ENCODE results near the gene SERPINI1.

The SERPINI1 gene

GRCh38 chr3:167735233-167736138 is at the start of gene SERPINI1:
TSS of gene SERPINI1 (plus strand) at chr3:167735721. CDS start at chr3:167789129, 53,408 bp downstream.
- Mint-ChIP-seq H3K36me3 (no peaks in the 10 kb centered on the region), H3K27me3 (no peaks in the 10 kb centered on the region), H3K4me1 (ENCODE audit: low read depth) (peaks cover 9% of the 10 kb centered on the region), H3K9me3 (ENCODE audit: low read depth) (no peaks in the 10 kb centered on the region), H3K4me3 (no peak within 1 kb of the TSS), H3K27ac (no peak within 1 kb of the TSS)

- peak overlapping the region; percentile 73 for H3K27ac Mint-ChIP-seq
- H3K9me3 Mint-ChIP-seq (ENCODE audit: low read depth) = no peaks in the 10 kb centered on the region
- H3K4me3 Mint-ChIP-seq = no peak overlapping the region
- peaks cover 21% of the 10 kb centered on the region for H3K4me1 Mint-ChIP-seq (ENCODE audit: low read depth)
- no peaks in the 10 kb centered on the region for H3K27me3 Mint-ChIP-seq
- H3K36me3 Mint-ChIP-seq = peaks cover 9% of the 10 kb centered on the region
These were observed 44.2 kb upstream of the SERPINI1 start for GRCh38 chr3:167691366-167691765.

DNA sequence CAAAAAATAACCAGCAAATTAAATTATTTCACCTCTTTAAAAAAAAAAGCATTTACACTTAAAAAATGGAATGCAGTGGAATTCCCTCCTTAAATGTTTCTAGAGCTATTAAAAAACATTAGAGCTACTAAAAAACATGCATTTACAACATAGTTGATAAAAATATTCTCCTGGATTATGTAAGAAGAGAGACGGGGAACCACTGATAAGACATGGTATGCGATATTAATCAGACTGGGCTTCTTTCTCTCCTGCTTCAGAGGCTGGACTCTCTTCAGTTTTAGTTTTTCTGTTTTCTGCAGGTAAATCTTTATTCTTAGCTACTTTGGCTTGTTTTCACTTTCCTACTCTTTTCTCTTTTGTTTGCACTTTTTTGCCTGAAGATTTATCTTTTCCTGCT is 41.4 kb upstream of the SERPINI1 start:
- H3K4me1 Mint-ChIP-seq (ENCODE audit: low read depth) = peaks cover 26% of the 10 kb centered on the region
- peaks cover 9% of the 10 kb centered on the region for H3K36me3 Mint-ChIP-seq
- peak overlapping the region; percentile 79 for H3K27ac Mint-ChIP-seq
- H3K27me3 Mint-ChIP-seq = no peaks in the 10 kb centered on the region
- no peak overlapping the region for H3K4me3 Mint-ChIP-seq
- H3K9me3 Mint-ChIP-seq (ENCODE audit: low read depth) = no peaks in the 10 kb centered on the region

DNA sequence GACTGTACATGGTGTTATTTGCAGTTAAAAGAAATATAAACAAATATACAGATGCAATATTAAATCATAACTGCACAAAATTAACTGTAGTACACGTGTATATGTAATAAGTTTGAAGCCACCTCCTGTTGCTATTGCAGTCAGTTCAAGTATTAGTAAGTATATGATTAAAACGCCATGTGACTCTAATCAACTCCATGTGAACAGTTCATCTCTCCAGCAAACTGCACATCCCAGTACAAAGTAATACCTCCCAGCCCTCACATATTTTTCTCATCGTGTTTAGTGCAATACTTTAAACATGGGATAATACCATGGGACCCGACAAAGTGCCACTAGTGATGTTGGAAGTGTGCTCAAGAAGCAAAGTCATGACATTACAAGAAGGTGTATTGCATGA is 35.5 kb upstream of the SERPINI1 start:
- Mint-ChIP-seq H3K4me3 (no peak overlapping the region), H3K27me3 (no peaks in the 10 kb centered on the region), H3K4me1 (ENCODE audit: low read depth) (peaks cover 18% of the 10 kb centered on the region), H3K9me3 (ENCODE audit: low read depth) (no peaks in the 10 kb centered on the region), H3K36me3 (peaks cover 11% of the 10 kb centered on the region), H3K27ac (peak overlapping the region; percentile 13)

DNA sequence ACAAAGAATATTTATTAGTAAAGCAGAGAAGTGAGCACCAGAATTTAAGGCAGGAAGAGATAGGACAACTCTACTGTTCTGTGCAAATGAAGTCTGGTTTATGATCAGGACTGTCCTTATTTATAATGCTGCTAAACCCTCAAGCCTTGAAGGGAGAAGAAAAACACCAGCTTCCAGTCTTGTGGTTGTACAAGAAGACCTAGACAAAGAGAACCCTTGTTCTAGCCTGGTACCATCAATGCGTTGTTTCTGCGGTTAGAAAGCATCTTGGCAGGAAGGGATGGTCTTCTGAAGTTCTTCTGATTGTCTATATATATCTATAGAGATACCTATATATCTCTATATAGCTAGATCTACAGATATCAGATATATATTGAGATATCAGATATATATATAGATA is 34.6 kb upstream of the SERPINI1 start:
- H3K36me3 Mint-ChIP-seq = peaks cover 13% of the 10 kb centered on the region
- no peak overlapping the region for H3K27ac Mint-ChIP-seq
- no peaks in the 10 kb centered on the region for H3K27me3 Mint-ChIP-seq
- no peak overlapping the region for H3K4me3 Mint-ChIP-seq
- peaks cover 22% of the 10 kb centered on the region for H3K4me1 Mint-ChIP-seq (ENCODE audit: low read depth)
- no peaks in the 10 kb centered on the region for H3K9me3 Mint-ChIP-seq (ENCODE audit: low read depth)

DNA sequence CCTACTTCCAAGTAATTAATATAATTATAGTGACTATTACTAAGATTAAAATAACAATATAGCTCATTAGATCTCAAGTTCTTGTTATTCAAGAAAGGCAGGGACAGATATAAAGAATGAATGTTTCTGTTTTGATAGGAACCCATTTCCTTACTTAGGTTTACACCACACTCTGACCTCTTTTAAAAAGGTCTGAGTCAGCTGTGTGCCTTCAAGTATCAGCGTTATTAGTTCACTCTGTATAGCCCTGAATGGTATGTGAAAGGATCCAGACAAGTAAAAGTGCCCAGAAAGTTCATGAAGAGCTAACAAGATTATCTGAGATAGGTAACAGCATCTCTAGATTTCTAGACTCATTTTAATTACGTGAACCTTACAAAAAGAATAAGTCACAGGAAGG is 29.7 kb upstream of the SERPINI1 start:
- no peaks in the 10 kb centered on the region for H3K9me3 Mint-ChIP-seq (ENCODE audit: low read depth)
- H3K4me1 Mint-ChIP-seq (ENCODE audit: low read depth) = peaks cover 27% of the 10 kb centered on the region
- H3K27me3 Mint-ChIP-seq = no peaks in the 10 kb centered on the region
- no peak overlapping the region for H3K4me3 Mint-ChIP-seq
- H3K27ac Mint-ChIP-seq = peak overlapping the region; percentile 58
- H3K36me3 Mint-ChIP-seq = peaks cover 15% of the 10 kb centered on the region

GRCh38 chr3:167709690-167710089 is 25.8 kb upstream of the SERPINI1 start:
- H3K4me3 Mint-ChIP-seq = no peak overlapping the region
- no peak overlapping the region for H3K27ac Mint-ChIP-seq
- no peaks in the 10 kb centered on the region for H3K27me3 Mint-ChIP-seq
- H3K9me3 Mint-ChIP-seq (ENCODE audit: low read depth) = no peaks in the 10 kb centered on the region
- H3K4me1 Mint-ChIP-seq (ENCODE audit: low read depth) = peaks cover 58% of the 10 kb centered on the region
- peaks cover 12% of the 10 kb centered on the region for H3K36me3 Mint-ChIP-seq

DNA sequence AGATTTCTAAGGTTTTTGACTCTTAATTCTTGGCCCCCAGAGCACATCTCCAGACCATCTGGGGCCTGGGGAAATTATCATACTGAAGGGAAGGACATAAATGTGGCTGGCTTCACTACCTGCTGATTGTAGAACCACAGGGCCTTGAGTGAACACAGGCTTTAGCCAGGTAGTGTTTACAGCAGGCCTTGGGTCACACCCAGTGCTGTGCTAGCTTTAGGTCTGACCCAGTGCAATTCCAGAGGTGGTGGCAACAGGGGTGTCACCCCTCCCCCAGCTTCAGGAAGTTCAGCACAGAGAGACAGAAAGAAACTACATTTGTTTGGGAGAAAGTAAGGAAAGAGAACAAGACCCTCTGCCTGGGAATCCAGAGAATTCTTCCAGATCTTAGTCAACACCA is 25.0 kb upstream of the SERPINI1 start:
- peaks cover 65% of the 10 kb centered on the region for H3K4me1 Mint-ChIP-seq (ENCODE audit: low read depth)
- H3K36me3 Mint-ChIP-seq = peaks cover 21% of the 10 kb centered on the region
- no peaks in the 10 kb centered on the region for H3K27me3 Mint-ChIP-seq
- H3K9me3 Mint-ChIP-seq (ENCODE audit: low read depth) = no peaks in the 10 kb centered on the region
- H3K4me3 Mint-ChIP-seq = no peak overlapping the region
- H3K27ac Mint-ChIP-seq = no peak overlapping the region

GRCh38 chr3:167711439-167711838 is 24.1 kb upstream of the SERPINI1 start:
- peaks cover 21% of the 10 kb centered on the region for H3K36me3 Mint-ChIP-seq
- peaks cover 64% of the 10 kb centered on the region for H3K4me1 Mint-ChIP-seq (ENCODE audit: low read depth)
- no peak overlapping the region for H3K27ac Mint-ChIP-seq
- H3K27me3 Mint-ChIP-seq = no peaks in the 10 kb centered on the region
- no peaks in the 10 kb centered on the region for H3K9me3 Mint-ChIP-seq (ENCODE audit: low read depth)
- H3K4me3 Mint-ChIP-seq = no peak overlapping the region

- H3K4me3 Mint-ChIP-seq = no peak overlapping the region
- H3K27me3 Mint-ChIP-seq = no peaks in the 10 kb centered on the region
- H3K36me3 Mint-ChIP-seq = peaks cover 21% of the 10 kb centered on the region
- no peaks in the 10 kb centered on the region for H3K9me3 Mint-ChIP-seq (ENCODE audit: low read depth)
- peak overlapping the region; percentile 22 for H3K27ac Mint-ChIP-seq
- peaks cover 64% of the 10 kb centered on the region for H3K4me1 Mint-ChIP-seq (ENCODE audit: low read depth)
These were observed 23.1 kb upstream of the SERPINI1 start for GRCh38 chr3:167712445-167712844.

DNA sequence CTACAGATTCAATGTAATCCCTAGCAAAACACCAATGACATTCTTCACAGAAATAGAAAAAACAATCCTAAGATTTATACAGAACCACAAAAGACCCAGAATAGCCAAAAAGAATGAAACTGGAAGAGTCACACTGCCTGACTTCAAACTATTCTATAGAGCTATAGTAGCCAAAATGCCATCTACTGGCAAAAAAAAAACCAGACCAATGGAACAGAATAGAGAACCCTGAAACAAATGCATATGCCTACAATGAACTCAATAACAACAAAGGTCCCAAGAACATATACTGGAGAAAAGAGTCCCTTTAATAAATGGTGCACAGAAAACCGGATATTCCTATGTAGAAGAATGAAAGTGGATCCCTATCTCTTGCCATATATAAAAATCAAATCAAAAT is 20.6 kb upstream of the SERPINI1 start:
- H3K27me3 Mint-ChIP-seq = no peaks in the 10 kb centered on the region
- H3K4me3 Mint-ChIP-seq = no peak overlapping the region
- H3K27ac Mint-ChIP-seq = no peak overlapping the region
- H3K9me3 Mint-ChIP-seq (ENCODE audit: low read depth) = no peaks in the 10 kb centered on the region
- H3K36me3 Mint-ChIP-seq = peaks cover 38% of the 10 kb centered on the region
- H3K4me1 Mint-ChIP-seq (ENCODE audit: low read depth) = peaks cover 72% of the 10 kb centered on the region

GRCh38 chr3:167716920-167717319 is 18.6 kb upstream of the SERPINI1 start:
- H3K4me3 Mint-ChIP-seq = no peak overlapping the region
- no peaks in the 10 kb centered on the region for H3K27me3 Mint-ChIP-seq
- peaks cover 71% of the 10 kb centered on the region for H3K4me1 Mint-ChIP-seq (ENCODE audit: low read depth)
- H3K27ac Mint-ChIP-seq = no peak overlapping the region
- H3K36me3 Mint-ChIP-seq = peaks cover 46% of the 10 kb centered on the region
- H3K9me3 Mint-ChIP-seq (ENCODE audit: low read depth) = no peaks in the 10 kb centered on the region

DNA sequence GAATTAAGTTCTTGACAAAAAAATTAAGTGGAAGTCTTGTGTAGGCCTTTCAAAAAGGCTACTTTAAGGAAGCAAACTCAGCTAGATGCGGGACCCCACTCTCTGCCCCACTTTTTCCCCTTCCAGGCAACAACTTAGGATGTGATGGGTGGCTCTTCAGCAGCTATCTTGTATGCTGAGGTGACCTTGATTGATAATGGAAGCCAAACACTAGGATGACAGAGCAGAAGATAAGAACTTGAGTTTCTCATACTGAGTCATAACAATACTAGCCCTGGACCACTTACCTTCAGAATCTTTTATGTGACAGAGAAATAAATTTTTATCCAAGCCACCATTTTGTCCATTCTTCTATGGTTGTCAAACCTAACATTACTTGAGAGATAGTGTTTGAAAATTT is 16.9 kb upstream of the SERPINI1 start:
- H3K27ac Mint-ChIP-seq = peak overlapping the region; percentile 7
- H3K9me3 Mint-ChIP-seq (ENCODE audit: low read depth) = no peaks in the 10 kb centered on the region
- H3K36me3 Mint-ChIP-seq = peaks cover 45% of the 10 kb centered on the region
- H3K27me3 Mint-ChIP-seq = no peaks in the 10 kb centered on the region
- H3K4me1 Mint-ChIP-seq (ENCODE audit: low read depth) = peaks cover 70% of the 10 kb centered on the region
- H3K4me3 Mint-ChIP-seq = no peak overlapping the region

DNA sequence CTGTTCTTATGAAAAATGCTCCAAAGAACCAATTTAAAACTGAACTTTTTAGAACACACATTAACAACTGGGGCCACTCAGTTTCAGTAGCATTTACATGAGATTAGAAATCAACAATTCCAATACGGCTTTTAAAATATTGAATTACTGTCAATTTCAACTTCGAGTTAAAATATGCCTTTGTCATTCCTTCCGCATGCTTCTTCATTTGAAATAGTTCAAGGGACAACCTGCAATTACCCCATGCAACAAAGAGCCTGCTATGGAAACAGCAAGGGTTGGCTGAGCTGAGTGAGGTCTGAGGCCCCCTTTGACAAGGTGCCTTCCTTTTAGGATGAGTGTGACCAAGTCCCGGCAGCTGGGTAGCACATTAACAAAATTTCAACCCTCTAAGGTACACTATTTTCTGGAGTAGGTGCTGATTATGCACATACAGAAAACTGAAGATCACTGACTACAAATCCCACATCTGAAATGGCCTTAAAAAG is 12.5 kb upstream of the SERPINI1 start:
- Mint-ChIP-seq H3K9me3 (ENCODE audit: low read depth) (no peaks in the 10 kb centered on the region), H3K4me3 (no peak overlapping the region), H3K27me3 (no peaks in the 10 kb centered on the region), H3K36me3 (peaks cover 23% of the 10 kb centered on the region), H3K27ac (no peak overlapping the region), H3K4me1 (ENCODE audit: low read depth) (peaks cover 75% of the 10 kb centered on the region)

DNA sequence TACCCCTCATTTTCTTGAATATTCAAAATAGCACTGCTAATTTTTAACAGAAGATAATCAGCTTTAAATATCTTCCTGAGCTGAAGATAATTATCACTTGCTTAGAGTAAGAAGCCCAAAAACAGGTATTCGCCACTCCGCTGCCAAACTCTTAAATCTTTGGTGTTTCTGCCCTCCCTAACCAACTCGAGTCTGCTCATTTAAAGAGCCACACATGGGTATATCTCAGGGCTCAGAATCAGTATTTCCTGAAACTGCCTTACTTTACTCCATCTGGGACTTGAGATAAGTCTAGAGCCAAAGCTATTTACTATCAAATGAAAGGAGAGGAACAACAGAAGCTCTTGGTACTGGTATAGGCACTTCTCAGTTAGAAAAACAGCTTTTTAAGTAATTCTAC is 11.6 kb upstream of the SERPINI1 start:
- Mint-ChIP-seq H3K27me3 (no peaks in the 10 kb centered on the region), H3K9me3 (ENCODE audit: low read depth) (no peaks in the 10 kb centered on the region), H3K36me3 (peaks cover 16% of the 10 kb centered on the region), H3K27ac (no peak overlapping the region), H3K4me1 (ENCODE audit: low read depth) (peaks cover 80% of the 10 kb centered on the region), H3K4me3 (no peak overlapping the region)

DNA sequence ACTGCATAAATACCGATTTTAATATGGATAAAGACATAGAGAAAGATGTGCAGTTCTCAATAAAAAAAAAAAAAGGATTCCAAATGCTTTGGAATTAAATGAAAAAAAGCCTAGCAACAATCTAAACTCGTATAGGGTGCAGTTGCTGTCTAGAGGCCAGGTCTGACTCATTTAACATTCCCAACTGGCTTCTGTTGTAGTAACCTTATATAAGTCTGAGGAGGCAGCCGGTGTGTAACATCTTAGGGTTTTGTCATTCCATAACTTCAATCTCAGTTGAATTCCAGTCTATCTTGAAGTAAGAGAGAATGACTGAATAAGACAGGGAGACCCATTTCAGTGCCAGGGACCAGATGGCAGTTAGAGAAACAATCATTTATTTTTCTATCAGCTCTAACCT is 7.3 kb upstream of the SERPINI1 start:
- Mint-ChIP-seq H3K9me3 (ENCODE audit: low read depth) (no peaks in the 10 kb centered on the region), H3K4me1 (ENCODE audit: low read depth) (peaks cover 68% of the 10 kb centered on the region), H3K36me3 (peaks cover under 1% of the 10 kb centered on the region), H3K27me3 (no peaks in the 10 kb centered on the region), H3K4me3 (no peak overlapping the region), H3K27ac (no peak overlapping the region)
